Kidney (tissue), 14 donors: ENCODE results near the gene SH3RF3. TPM values are rescaled to one million over a fixed set of nuclear protein-coding genes. Genes with fewer than 3 reads are reported as not detected.

Source experiments
- DNase-seq, 5 donors: peaks; one replicate each; pipeline ENCODE4 v3.0.0-alpha.2; 2013 to 2020
- FAIRE-seq: peaks from 2 replicates; lab custom pipeline; 2012; peaks lifted over from hg19 to GRCh38; lab: Jason Lieb, UNC
- H3K27ac ChIP-seq, 2 donors: one replicate each; pipeline ENCODE4 v1.7.0; 2013; ENCODE audit warnings: low read depth in 2 of 2, low read length in 2 of 2, inconsistent platforms in 1 of 2
- H3K27me3 ChIP-seq: one replicate; pipeline ENCODE4 v1.7.1; 2013; ENCODE audit warnings: low read length, inconsistent platforms; ENCODE audit not compliant: control insufficient read depth, insufficient read depth
- H3K36me3 ChIP-seq, 3 donors: one replicate each; pipeline versions ENCODE4 v1.7.0 to v1.7.1; 2013; ENCODE audit warnings: low read length in 3 of 3, control low read depth in 1 of 3, inconsistent platforms in 1 of 3; ENCODE audit not compliant: insufficient read depth in 3 of 3, control insufficient read depth in 2 of 3
- H3K4me1 ChIP-seq, 3 donors: one replicate each; pipeline versions ENCODE4 v1.7.0 to v1.7.1; 2013; ENCODE audit warnings: low read length in 3 of 3, inconsistent platforms in 1 of 3, low read depth in 1 of 3; ENCODE audit not compliant: control insufficient read depth in 2 of 3, insufficient read depth in 2 of 3
- H3K4me3 ChIP-seq, 3 donors: one replicate each; pipeline versions ENCODE4 v1.7.0 to v1.8.1; 2013; ENCODE audit warnings: low read length in 3 of 3, control low read depth in 1 of 3, inconsistent platforms in 1 of 3
- H3K9ac ChIP-seq, 3 donors: one replicate each; pipeline versions ENCODE4 v1.7.0 to v1.7.1; 2013; ENCODE audit warnings: low read length in 3 of 3, control low read depth in 1 of 3, inconsistent platforms in 1 of 3
- H3K9me3 ChIP-seq, 3 donors: one replicate each; pipeline versions ENCODE4 v1.7.0 to v1.7.1; 2013; ENCODE audit warnings: low read length in 3 of 3, control low read depth in 1 of 3, inconsistent platforms in 1 of 3; ENCODE audit not compliant: control insufficient read depth in 2 of 3, insufficient read depth in 1 of 3
- intact Hi-C: fragments of 100-400 bp; cut with DNase I; formaldehyde crosslinking; loops from one replicate; pipeline ENCODE4 v1.11.1; 2022
- polyA plus RNA-seq: library from polyadenylated mRNA; stranded (reverse); fragments of 350-450 nt; fragmentation: Illumina TruSeq; extraction: RNeasy Lipid Tissue Mini Kit (QIAGEN cat#74804); gene quantifications from one replicate; pipeline ENCODE4 v1.2.3, GENCODE V29; 2014; ENCODE audit warnings: low read depth, low replicate concordance; ENCODE audit not compliant: insufficient read depth
- total RNA-seq: library from RNA; stranded (reverse); fragmentation: NEBNext Ultra II Directional; extraction: Animal tissue kit (Norgen Biotek cat#: 25700); gene quantifications from one replicate; pipeline ENCODE4 v1.2.1, GENCODE V29; 2021
- TF ChIP-seq, protein P1 (sequence below): IDR thresholded peaks from 3 replicates; pipeline ENCODE4 v1.5.1; 2012; ENCODE audit warnings: mild to moderate bottlenecking, moderate library complexity, borderline replicate concordance; ENCODE audit not compliant: insufficient read depth; ENCODE audit errors: extremely low read depth
- donor health status: control.
- donor health status: control.
- donor health status: control.
- donor health status: control.
- donor health status: control.
- donor health status: DM: yes; HTN: yes; CAD: no.
- donor health status: Normal renal cell carcinoma (clear cell type).

The SH3RF3 gene
- total and polyA plus RNA-seq, 2 donors from 2014 or later, result 1.7 to 10.7 TPM

DNA sequence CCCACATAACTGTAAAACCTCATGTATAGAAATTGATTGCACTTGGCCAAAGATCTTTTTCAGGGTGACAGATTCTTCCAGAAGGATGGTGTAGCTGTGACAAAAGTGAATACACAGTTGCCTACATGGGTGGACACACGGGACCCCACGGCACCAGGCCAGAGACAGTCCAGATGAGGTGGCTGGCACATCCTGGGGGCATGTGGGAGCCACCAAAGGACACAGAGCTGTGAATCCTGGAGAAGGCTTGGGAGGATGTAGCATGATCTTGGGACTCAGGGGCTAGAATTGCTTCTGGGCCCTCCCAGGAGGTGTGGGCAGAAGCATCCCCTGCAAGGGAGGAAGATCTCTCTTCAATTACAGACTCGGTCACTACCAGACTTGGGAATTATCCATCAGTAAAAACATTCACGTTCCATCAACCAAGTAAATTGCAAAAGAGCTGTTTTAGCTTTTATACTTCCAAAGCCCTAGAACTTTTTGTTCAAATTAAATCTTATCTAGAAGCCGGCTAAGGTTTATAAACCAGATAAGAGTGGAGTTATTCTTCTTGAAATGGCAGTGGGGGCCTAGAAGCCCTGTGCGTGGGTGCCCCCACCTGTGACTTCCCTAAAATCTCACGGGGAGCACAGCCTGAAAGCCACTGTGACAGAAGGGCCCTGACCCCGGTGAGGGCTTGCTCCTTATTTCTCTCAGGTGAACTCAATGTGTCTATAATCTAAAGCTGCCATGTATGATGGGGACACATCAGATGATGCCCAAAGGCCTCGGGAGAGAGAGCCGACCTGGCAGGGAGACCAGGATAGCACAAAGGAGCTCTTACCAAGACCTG is 403.1 kb downstream of the SH3RF3 start:
- H3K27me3 ChIP-seq, result no peaks in the 10 kb centered on the region
- no peak for DNase-seq

DNA sequence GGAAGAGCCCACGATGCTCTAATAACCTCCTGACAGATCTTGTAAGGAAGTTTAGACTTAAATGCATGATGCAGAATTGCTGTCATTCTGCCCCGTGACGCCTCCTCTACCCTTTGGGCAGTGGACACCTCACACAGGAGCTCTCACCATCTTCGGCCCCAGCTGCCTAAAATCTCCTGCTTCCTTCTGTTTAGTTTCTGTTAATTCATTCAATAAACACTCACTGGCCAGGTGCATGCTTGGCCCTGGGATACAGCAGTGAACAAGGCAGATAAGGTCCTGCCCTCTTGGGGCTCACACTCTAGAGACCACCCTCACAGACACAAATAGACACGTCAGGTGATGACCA is 403.7 kb downstream of the SH3RF3 start:
- Histone ChIP-seq H3K4me3 (no peak overlapping the region), H3K9me3 (no peaks in the 10 kb centered on the region), H3K9ac (no peak overlapping the region), H3K27ac (no peak overlapping the region), H3K36me3 (no peaks in the 10 kb centered on the region), H3K4me1 (peaks cover 0 to 14% (median 5%) of the 10 kb centered on the region in 3 donors), H3K27me3 (no peaks in the 10 kb centered on the region)
- DNase-seq, result no peak
- intact Hi-C loops, result no loop called here
- FAIRE-seq, result no peak
- TF ChIP-seq, protein P1, sequence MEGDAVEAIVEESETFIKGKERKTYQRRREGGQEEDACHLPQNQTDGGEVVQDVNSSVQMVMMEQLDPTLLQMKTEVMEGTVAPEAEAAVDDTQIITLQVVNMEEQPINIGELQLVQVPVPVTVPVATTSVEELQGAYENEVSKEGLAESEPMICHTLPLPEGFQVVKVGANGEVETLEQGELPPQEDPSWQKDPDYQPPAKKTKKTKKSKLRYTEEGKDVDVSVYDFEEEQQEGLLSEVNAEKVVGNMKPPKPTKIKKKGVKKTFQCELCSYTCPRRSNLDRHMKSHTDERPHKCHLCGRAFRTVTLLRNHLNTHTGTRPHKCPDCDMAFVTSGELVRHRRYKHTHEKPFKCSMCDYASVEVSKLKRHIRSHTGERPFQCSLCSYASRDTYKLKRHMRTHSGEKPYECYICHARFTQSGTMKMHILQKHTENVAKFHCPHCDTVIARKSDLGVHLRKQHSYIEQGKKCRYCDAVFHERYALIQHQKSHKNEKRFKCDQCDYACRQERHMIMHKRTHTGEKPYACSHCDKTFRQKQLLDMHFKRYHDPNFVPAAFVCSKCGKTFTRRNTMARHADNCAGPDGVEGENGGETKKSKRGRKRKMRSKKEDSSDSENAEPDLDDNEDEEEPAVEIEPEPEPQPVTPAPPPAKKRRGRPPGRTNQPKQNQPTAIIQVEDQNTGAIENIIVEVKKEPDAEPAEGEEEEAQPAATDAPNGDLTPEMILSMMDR, result no peak

More for the DNA sequence above, 403.1 kb downstream of the SH3RF3 start:
- FAIRE-seq, result no peak
- intact Hi-C loops, result no loop called here
- Histone ChIP-seq H3K9me3 (no peaks in the 10 kb centered on the region), H3K4me3 (no peak overlapping the region), H3K9ac (no peak overlapping the region), H3K4me1 (peaks cover 0 to 14% (median 5%) of the 10 kb centered on the region in 3 donors), H3K27ac (no peak overlapping the region), H3K36me3 (no peaks in the 10 kb centered on the region)
- TF ChIP-seq, protein P1, result no peak

DNA sequence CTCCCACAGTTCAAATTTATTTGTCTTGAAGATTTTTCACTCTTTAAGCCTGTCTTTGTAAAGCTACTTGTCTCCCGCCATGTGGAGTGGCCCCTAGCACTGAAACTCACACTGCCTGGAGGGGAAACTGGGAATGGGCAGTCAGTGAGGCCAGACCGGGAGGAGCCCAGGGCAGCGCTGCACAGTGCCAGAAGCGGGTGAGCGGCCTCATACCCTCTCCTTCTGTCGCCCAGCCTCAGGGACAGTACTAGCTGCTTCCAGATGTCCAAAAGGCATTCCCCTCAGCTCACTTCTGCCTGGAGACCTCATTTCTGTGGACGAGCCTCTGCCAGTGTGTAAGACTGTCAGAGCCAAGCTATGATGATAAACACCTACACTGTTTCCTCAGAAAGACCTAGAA is 404.8 kb downstream of the SH3RF3 start:
- no peaks in the 10 kb centered on the region for H3K27me3 ChIP-seq
- H3K36me3 ChIP-seq, result no peaks in the 10 kb centered on the region
- no peaks in the 10 kb centered on the region for H3K9me3 ChIP-seq
- H3K4me3 ChIP-seq, result no peak overlapping the region
- H3K4me1 ChIP-seq, result peaks cover 0 to 18% (median 5%) of the 10 kb centered on the region in 3 donors
- H3K9ac ChIP-seq, result no peak overlapping the region
- H3K27ac ChIP-seq, result no peak overlapping the region
- TF ChIP-seq, protein P1, result no peak
- FAIRE-seq (no peak), DNase-seq (no peak)
- intact Hi-C loops, result no loop called here
